HG03066 (cell line): ENCODE measurements around the gene ARL9.
"Not testable (repeated sequence)": the region's sequence is repeated elsewhere in the genome, so short reads cannot be mapped to it uniquely, and the experiment has no call there.

Source experiments
- ATAC-seq: cut with Tn5 transposase; IDR thresholded peaks from one replicate; pipeline ENCODE4 v1.9.1; 2021; ENCODE audit warnings: low read depth; ENCODE audit not compliant: unreplicated experiment

Gene ARL9, protein sequence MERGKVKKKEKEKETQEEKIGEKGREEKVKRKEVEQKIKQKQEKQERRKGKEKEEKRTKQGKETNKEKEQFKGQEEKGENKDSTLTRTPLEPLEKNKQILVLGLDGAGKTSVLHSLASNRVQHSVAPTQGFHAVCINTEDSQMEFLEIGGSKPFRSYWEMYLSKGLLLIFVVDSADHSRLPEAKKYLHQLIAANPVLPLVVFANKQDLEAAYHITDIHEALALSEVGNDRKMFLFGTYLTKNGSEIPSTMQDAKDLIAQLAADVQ

DNA sequence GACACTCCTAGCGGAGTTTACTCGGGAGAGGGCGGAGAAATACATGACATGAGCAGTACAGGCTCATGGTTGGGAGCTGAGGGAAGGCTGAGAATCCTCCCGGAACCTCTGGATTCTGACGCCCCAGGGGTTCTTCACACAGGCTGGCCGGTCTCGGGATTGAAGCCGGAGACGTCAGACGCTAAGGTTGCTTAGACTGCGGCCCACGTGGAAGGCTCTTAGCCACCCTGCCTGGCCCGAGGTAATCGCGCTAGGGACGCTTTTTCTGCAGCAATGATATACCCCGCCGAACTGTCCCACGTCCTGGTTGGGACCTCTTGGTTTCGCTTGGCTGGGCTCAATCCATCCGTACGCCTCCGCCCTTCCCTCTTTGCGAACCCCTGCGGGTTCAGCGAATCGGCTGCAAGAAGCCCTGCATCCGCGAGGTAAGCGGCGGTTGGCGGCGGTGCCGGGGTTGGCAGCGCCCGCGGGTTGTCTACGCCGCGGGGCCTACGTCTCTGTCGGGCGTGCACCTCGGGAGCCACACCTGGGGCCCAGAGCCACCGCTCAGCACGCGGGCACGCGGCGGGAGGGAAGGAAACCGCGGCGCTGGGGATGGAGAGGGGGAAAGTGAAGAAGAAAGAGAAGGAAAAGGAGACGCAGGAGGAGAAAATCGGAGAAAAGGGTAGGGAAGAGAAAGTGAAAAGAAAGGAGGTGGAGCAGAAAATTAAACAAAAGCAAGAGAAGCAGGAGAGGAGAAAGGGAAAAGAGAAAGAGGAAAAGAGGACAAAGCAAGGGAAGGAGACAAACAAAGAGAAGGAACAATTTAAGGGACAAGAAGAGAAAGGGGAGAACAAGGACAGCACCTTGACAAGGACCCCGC is at the start of gene ARL9:
TSS of gene ARL9 (plus strand) at position 523 of the 862 bp plus-strand sequence. CDS start at position 595, 72 bp downstream.
- ATAC-seq: no peak

DNA sequence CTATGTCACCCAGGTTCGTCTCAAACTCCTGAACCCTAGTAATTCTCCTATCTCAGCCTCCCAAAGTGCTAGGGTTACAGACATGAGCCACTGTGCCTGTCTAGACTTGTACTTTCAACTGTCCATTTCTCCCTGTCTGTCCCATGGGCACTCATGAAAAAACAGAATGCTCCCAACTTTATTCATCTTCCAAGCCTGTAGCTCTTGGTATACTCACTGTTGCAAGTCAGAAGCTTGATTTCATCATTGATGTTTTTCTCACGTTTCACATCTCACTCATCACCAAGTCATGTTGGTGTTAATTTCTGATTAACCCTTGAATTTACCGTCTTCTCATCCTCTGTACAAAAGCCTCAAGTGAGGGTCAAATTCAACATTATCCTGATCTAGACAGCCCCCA is 45.5 kb upstream of the ARL9 start:
- no peak for ATAC-seq

DNA sequence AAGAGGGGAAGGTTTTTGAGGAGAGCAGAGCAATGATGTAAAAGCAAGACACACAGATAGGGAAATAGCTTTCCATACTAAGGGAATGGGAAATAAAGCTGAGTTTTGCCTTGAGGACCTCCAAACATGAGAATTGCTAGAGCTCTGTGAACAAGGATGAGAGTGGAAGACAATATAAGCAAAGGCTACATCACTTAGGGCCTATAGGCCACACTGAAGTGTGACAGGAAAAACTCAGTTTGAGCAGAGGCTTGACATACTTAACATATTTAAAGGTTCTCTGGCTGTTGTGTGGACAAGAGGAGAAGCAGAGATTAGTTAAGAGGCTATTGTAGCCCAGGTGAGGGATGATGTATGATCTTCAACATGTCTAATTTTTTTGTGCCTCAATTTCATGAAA is 43.4 kb upstream of the ARL9 start:
- ATAC-seq: no peak

DNA sequence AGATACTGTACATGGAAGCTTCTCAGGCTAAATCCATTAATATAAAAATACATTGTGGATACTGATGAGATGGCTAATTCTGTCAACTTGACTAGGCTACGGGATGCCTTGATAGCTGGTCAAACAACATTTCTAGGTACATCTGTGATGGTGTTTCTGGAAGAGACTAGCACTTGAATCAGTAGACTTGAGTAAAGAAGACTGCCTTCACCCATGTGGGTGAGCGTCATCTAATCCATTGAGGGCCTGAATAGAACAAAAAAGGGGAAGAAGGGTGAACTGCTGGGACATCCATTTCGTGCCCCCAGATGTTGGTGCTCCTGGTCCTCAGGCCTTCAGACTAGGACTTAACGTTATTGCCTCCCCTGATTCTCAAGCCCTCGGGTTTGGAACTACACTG is 41.9 kb upstream of the ARL9 start:
- ATAC-seq: no peak

DNA sequence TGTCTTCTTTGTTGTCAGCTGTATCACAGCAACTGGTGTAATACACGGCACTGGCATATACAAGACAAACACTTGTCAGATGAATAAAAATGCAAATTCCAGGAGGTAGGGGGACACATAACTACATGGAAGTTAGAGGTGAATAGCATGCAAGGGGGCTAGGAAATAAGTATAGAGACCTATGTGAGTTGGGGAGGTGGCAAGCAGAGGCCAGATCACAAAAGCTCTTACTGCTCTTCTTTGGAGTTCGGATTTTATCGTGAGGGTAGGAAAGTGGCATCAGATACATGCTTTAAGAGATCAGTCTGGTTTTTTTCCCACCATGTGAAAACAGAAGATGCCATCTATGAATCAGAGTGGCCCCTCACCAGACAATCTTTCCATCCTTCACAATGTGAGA is 41.0 kb upstream of the ARL9 start:
- ATAC-seq: no peak

DNA sequence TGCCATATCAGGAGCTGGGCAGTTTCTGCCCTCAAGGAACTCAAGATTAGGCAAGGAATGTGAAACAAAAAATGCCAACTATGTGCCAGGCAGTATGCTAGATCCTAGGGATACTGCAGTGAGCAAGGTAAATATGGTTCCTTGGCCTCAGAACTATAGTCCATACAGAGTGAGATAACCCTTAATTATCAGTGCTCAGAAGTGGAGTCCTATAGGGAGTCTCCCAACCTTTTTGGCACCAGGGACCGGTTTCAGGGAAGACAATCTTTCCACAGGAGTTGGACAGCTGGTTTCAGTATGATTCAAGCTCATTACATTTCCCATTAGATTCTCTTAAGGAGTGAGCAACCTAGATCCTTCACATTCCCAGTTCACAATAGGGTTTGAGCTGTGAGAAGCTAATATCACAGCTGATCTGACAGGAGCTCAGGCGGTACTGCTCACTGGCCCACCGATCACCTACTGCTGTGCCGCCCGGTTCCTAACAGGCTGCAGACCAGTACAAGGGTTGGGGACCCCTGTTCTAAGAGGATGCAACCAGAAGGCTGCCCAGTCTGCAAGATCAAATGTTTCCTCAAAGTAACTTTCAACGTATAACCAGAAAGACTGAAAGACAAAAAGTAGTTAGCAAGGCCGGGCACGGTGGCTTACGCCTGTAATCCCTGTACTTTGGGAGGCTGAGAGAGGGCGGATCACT is 39.8 kb upstream of the ARL9 start:
- ATAC-seq: no peak

DNA sequence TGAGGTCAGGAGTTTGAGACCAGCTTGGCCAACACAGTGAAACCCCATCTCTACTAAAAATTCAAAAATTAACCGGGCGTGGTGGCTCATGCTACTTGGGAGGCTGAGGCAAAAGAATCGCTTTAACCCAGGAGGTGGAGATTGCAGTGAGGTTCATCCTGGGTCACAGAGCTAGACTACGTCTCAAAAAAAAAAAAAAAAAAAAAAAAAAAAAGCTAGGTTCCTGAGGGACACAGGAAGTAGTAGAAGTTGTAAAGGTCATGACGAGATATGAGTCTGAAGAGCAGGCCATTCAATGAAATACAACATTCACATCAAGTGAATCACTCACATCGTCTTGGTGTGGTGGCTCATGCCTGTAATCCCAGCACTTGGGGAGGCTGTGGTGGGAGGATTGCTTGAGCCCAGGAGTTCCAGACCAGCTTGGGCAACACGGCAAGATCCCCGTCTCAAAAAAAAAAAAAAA is 39.3 kb upstream of the ARL9 start:
- ATAC-seq: not testable (repeated sequence)

DNA sequence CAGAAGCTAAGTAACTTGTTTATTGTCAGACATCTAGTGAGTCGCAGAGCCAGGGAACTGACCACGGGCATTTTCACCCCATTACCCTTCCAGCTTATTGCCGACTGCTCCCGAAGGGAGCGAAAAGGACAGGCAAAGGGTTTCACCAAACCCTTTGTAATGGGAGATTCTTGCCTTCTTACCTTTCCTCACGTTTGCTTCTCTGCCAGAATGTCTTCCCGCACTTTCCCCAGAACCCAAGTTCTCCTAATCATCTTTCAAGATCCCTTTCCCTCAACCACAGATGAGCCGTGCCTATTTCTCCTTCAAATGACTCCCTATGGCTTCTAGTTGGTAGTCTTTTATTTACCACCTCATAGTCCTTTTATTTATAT is 38.7 kb upstream of the ARL9 start:
- ATAC-seq: no peak

DNA sequence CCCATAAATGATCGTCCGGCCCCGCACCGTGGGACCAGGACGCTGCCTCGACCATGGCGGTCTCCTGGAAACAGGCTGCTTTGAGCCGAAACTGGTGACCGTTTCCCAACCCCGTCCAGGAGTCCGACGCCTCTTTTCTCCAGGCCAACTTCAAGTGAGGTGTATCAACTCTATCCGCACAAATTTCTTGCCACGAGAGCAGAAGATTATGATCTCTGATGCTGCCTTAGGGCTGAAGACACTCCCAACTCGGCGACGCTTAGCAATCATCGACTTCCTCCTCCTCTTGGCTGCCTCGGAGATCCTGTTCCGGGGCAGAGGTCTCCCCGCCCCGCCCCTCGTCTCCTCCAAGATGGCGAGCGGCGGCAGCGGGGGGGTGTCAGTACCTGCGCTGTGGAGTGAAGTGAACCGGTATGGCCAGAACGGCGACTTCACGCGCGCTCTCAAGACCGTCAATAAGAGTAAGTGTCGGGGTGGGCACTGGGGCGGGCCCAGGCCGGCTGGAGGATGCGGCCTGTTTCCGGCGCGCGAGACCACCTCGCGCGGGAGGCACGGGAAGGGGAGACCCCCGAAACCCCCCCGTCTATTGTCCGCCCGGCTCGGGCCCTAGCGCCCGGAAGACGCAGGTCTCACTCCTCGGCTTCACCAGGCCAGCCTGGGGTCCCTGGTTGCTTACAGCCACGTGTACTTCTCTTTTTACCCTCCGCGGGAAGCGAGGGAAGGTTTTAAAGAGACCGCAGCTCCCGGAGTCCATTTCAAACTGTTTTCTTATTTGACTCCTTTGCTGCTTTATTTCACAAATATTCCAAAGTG is 38.1 kb upstream of the ARL9 start, which contains the start of gene SRP72:
TSS of gene SRP72 (plus strand) at position 334 of the 813 bp plus-strand sequence. CDS start at position 353, 19 bp downstream.
- ATAC-seq: peak; percentile 92

DNA sequence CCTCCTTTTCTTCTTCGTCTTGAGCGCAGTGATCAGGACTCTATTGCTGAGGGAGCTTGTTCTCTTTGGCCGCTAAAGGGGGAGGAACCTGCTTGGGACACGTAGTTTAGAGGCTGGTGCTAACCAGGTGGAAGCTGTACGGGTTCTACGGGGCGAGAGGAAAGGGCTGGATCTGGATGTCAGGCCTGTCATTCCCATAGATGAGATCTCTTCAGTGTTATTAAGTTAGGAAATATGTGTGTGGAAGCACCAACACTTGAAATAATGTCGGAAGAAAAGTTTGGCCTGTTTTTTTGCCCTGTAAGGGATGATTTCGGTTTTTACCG is 37.5 kb upstream of the ARL9 start:
- ATAC-seq: peak; percentile 47

DNA sequence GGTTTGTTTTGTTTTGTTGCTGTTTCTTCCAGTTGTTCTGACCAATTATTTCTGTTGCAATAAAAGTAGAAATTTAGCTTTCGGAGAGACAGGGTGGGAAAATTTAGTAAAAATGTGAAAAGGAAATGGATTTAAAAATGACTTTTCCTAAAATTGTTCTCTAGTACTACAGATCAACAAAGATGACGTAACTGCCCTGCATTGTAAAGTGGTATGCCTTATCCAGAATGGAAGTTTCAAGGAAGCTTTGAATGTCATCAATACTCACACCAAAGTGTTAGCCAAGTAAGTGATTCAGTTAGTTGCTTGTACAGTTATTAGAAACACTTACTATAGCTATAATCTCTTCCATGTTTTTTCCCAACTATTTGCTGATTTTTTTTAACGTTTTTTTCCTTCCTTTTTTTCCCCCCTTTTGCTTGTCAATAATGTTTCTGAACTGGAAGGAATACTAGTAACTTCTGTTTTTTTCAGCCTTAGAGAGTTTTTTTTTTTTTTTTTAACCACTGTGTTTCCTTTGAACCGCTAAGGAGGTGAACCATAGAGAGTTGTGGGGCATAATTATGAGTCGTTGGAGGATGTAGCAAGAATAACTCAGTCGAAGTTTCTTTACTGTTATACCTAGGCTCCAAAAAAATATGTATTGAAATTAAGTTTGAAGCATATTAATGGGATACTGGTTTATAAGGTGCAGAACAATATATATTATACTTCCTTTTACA is 35.9 kb upstream of the ARL9 start:
- no peak for ATAC-seq

DNA sequence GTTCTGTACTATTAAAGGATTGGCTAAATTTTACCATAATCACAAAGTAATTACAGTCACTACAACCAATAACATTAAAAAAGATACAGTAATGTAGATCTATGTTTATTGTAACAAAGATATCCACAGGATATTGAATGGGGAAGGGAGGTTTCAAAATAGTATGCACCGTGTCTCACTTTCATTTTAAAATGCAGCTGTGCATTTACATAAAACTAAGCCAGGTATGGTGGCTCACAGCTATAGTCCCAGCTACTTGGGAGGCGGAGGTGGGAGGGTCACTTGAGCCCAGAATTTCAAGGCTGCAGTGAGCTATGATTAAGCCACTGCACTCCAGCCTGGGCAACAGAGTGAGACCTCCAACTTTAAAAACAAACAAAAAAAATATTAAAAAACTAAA is 29.7 kb upstream of the ARL9 start:
- peak; percentile 97 for ATAC-seq

DNA sequence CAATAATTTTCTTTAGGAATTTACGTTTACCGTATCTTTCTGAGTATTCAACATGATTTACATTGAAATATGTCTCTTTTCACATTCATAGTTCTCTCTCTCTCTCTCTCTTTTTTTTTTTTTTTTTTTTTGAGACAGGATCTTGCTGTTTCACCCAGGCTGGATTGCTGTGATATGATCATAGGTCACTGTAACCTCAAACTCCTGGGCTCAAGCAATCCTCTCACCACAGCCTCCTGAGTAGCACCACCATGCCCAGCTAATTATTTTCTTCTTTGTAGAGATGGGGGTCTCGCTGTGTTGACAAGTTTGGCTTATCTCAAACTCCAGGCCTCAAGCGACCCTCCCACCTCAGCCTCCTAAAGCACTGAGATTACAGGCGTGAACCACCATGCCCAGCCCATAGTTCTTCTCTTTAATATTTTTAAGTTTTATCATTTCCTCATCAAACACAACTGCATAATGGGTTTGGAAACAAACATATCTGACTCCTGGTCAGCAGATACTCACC is 28.3 kb upstream of the ARL9 start:
- no peak for ATAC-seq

DNA sequence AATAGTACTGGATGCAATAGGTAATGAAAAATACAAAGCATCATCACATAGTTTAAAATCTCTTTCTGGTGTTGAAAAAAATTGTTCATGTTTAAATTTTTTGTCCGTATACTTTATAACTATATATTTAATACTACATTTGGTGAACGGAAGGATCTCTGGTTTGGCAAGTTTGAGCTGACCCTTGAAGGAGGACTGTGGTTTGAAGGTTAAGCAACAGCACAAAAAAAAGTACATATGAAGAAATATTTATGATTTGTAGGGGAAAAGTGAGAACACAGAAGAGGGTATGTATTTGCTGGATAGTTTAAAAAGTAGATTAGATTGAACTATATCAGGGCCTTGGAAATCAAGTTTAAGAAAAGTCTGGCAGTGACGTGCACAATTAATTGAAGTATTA is 24.9 kb upstream of the ARL9 start:
- ATAC-seq: no peak

DNA sequence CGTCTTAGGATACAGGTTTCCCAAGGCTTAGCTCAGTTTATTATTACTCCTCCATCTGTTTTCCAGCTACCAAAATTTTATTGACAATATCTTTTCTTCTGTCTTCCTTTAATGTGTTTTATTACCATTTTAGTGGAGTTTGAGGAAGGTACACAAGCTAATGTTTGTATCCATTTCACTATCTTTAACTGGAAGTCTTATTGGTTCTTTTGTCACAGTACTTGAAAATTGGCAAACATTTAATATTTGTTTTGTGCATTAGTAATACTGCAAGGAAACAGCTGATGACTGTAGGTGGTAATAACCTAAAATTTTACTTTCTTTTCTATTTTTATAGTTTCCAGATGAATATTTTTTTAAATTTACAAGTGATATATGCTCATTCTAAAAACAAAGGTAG is 9.3 kb upstream of the ARL9 start:
- ATAC-seq: no peak

DNA sequence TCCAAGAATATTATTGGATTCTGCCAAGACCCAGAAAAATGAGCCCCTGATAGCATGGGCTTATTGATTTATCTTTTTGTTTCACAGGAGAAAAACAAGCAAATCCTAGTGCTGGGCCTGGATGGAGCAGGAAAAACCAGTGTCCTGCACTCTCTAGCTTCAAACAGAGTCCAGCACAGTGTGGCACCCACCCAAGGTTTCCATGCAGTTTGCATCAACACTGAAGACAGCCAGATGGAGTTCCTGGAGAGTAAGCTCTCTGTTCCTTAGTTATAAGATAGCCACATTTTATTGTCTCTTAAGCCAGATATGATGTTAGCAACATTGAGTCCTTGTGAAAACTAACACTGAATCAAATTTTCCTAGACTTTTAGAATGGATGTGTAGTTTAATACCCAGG is 5.5 kb downstream of the ARL9 start:
- no peak for ATAC-seq

DNA sequence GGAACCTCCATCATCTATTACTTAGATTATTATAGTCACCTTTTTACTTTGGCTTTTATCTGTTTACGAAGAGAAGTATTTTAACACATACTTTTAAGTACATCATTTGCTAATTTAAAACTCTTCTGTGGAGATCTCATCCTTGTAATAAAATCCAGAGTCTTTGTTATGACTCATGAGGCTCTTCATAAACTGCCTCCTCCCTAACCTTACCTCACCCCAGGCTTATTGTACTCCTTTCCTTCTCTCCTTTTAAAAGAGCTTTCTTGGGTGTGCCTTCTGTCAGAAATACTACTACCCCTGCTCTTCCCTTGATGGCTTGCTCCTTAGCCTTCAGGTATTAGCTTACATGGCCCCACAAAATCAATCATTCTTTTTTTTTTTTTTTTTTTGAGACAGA is 6.6 kb downstream of the ARL9 start:
- no peak for ATAC-seq

DNA sequence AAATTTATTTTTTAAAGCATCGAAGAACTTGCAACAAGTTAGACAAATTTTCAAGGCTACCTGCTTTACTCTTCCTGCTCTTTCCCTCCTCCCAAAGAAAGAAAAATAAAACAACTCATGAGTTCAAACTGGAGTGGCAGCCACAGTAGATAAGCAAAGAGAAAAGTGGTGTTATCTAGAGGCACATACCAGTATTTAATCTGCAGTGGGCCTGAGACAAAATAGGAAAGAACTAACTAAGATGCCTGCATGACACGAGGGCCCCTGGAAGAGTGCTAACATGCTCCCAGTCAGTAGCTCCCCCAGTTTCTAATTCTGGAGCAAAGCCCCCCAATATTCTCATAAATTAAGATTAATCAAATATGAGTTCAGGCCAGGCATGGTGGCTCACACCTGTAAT is 7.9 kb downstream of the ARL9 start:
- no peak for ATAC-seq

DNA sequence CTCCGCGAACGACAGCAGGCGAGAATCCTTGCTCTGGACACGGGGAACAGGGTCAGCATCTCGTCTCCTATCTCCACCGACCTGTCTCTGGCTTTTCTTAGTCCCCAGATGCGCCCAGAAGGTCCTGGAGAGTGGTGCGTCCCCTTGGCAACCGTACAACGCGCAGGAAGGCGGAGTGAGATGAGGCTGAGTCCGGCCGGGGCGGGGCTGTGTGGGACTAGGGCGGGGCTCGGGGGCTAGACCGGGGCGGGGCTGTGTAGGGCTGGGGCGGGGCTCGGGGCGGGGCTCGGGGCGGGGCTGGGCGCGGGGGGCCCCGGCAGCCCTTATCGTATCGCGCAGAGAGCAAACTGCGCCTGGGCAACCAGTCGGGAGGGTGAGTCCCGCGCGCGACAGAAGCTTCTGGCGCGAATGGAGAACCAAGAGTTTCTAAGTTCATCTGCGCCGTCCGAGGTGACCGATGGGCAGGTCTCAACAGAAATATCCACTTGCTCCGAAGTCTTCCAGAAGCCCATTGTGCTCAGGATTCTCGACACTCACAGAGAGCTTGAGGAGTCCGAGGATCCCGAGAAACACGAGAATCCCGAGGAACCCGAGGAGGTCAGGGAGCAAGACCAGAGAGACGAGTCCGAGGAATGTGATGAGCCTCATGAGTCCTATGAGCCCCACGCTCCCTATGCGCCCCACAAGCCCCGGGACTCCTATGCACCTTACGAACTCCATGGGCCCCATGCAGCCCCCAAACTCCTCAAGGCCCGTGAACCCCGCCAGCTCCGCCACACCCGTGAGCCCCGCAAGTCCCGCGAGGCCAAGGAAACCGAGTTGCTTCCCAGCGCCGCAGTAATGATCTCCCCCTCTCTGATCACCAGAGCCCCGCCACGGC is 24.9 kb downstream of the ARL9 start:
- ATAC-seq: peak; percentile 85
